IMR-90 (cell line): ENCODE measurements around the gene SRRD. TPM values are rescaled to one million over a fixed set of nuclear protein-coding genes. Genes with fewer than 3 reads are reported as not detected.
A peak's percentile ranks its signal among the peaks of the same experiment; 100 is the strongest.

Experiments
- ATAC-seq: fragments of 200-7000 bp; cut with Tn5 transposase; 2 replicates; pipeline ENCODE4 v1.9.1; 2020; ENCODE audit warnings: low read depth, mild to moderate bottlenecking, moderate library complexity
- BruUV-seq: library from RNA; stranded (reverse); fragments of 400-500 nt; replicated peaks from 2 replicates; lab custom pipeline; 2021; lab: Mats Ljungman, UMichigan
- CTCF ChIA-PET: fragments of 300-600 bp; formaldehyde crosslinking; extraction: SDS; loops from one replicate; lab custom pipeline; 2021; ENCODE audit warnings: antibody characterized with exemption; lab: Yijun Ruan, JAX
- POLR2A ChIA-PET: fragments of 300-600 bp; sonication (Branson Sonifier 250); formaldehyde crosslinking; loops from one replicate; lab custom pipeline; 2022; ENCODE audit warnings: antibody characterized with exemption; ENCODE audit not compliant: unreplicated experiment; lab: Charles Lee
- DNase-seq: peaks from one replicate; pipeline ENCODE4 v3.0.0; 2013
- H2AFZ ChIP-seq: replicated peaks from 2 replicates; pipeline ENCODE3; 2013; ENCODE audit warnings: low read length, mild to moderate bottlenecking; ENCODE audit not compliant: poor library complexity
- H2AK5ac ChIP-seq: 2 replicates; pipeline ENCODE4 v1.6.1; 2013; ENCODE audit warnings: low read depth, low read length, inconsistent platforms
- H2AK9ac ChIP-seq: replicated peaks from 2 replicates; pipeline ENCODE3; 2013; ENCODE audit warnings: mild to moderate bottlenecking, low read depth, low read length, moderate library complexity; ENCODE audit not compliant: poor library complexity
- H2BK120ac ChIP-seq: 2 replicates; pipeline ENCODE4 v1.6.1; 2013; ENCODE audit warnings: low read depth, low read length, inconsistent platforms
- H2BK15ac ChIP-seq: 3 replicates; pipeline ENCODE4 v1.6.1; 2013; ENCODE audit warnings: low read depth, low read length, inconsistent platforms
- H2BK20ac ChIP-seq: 2 replicates; pipeline ENCODE4 v1.6.1; 2013; ENCODE audit warnings: low read depth, mild to moderate bottlenecking, inconsistent platforms, low read length, moderate library complexity
- H2BK5ac ChIP-seq: 2 replicates; pipeline ENCODE4 v1.6.1; 2013; ENCODE audit warnings: mild to moderate bottlenecking, low read depth, low read length, inconsistent platforms; ENCODE audit not compliant: poor library complexity, severe bottlenecking
- H3K14ac ChIP-seq: replicated peaks from 2 replicates; pipeline ENCODE4 v1.6.1; 2013; ENCODE audit warnings: low read depth, low read length, inconsistent platforms
- H3K18ac ChIP-seq: 2 replicates; pipeline ENCODE4 v1.6.1; 2013; ENCODE audit warnings: low read depth, low read length, control low read depth
- H3K23ac ChIP-seq: 2 replicates; pipeline ENCODE4 v1.6.1; 2013; ENCODE audit warnings: low read depth, low read length, inconsistent platforms
- H3K27ac ChIP-seq: 2 replicates; pipeline ENCODE4 v1.5.1; 2013; ENCODE audit warnings: mild to moderate bottlenecking, control low read depth, low read length; ENCODE audit not compliant: insufficient read depth
- H3K27me3 ChIP-seq: 2 replicates; pipeline ENCODE4 v1.6.1; 2013; ENCODE audit warnings: low read length; ENCODE audit not compliant: control insufficient read depth, insufficient read depth
- H3K36me3 ChIP-seq: 2 replicates; pipeline ENCODE4 v1.6.1; 2013; ENCODE audit warnings: low read length, mixed read lengths; ENCODE audit not compliant: control insufficient read depth, insufficient read depth
- H3K4ac ChIP-seq: 2 replicates; pipeline ENCODE4 v1.6.1; 2013; ENCODE audit warnings: low read depth, low read length, inconsistent platforms
- H3K4me1 ChIP-seq: 2 replicates; pipeline ENCODE4 v1.6.1; 2013; ENCODE audit warnings: low read length, mixed read lengths; ENCODE audit not compliant: control insufficient read depth, insufficient read depth
- H3K4me2 ChIP-seq: 2 replicates; pipeline ENCODE4 v1.6.1; 2013; ENCODE audit warnings: low read depth, mild to moderate bottlenecking, control low read depth, low read length, moderate library complexity
- H3K4me3 ChIP-seq: 2 replicates; pipeline ENCODE4 v1.5.1; 2013; ENCODE audit warnings: low read depth, mild to moderate bottlenecking, control low read depth, low read length, moderate library complexity; ENCODE audit not compliant: insufficient read depth
- H3K56ac ChIP-seq: 2 replicates; pipeline ENCODE4 v1.6.1; 2013; ENCODE audit warnings: low read length, inconsistent platforms; ENCODE audit not compliant: insufficient read depth; ENCODE audit errors: extremely low read depth
- H3K79me1 ChIP-seq, 2 experiments: 2 replicates each; pipeline ENCODE4 v1.6.1; 2013; ENCODE audit warnings: low read length in 2 of 2, inconsistent platforms in 1 of 2, low read depth in 1 of 2
- H3K9ac ChIP-seq: 2 replicates; pipeline ENCODE4 v1.6.1; 2013; ENCODE audit warnings: low read depth, low read length, control low read depth
- H3K9me1 ChIP-seq: 2 replicates; pipeline ENCODE4 v1.6.1; 2013; ENCODE audit warnings: low read length, inconsistent platforms; ENCODE audit not compliant: insufficient read depth
- H3K9me3 ChIP-seq: 2 replicates; pipeline ENCODE4 v1.6.1; 2013; ENCODE audit warnings: low read length; ENCODE audit not compliant: control insufficient read depth, insufficient read depth
- H4K20me1 ChIP-seq: 2 replicates; pipeline ENCODE4 v1.6.1; 2013; ENCODE audit warnings: low read length, inconsistent platforms; ENCODE audit not compliant: insufficient read depth
- H4K5ac ChIP-seq: 2 replicates; pipeline ENCODE4 v1.6.1; 2013; ENCODE audit warnings: mild to moderate bottlenecking, low read depth, low read length, control low read depth
- H4K8ac ChIP-seq, 2 experiments: 2 replicates each; pipeline ENCODE4 v1.6.1; 2013; ENCODE audit warnings: low read depth in 2 of 2, low read length in 2 of 2, control low read depth in 1 of 2, inconsistent platforms in 1 of 2
- H4K91ac ChIP-seq: 2 replicates; pipeline ENCODE4 v1.6.1; 2013; ENCODE audit warnings: low read depth, low read length, inconsistent platforms; ENCODE audit not compliant: insufficient read depth
- MAFK ChIP-seq: IDR thresholded peaks from 2 replicates; pipeline ENCODE4 v1.6.1; 2012; ENCODE audit warnings: low read depth, low read length, improper control_type of control experiment
- RAD21 ChIP-seq: IDR thresholded peaks from 2 replicates; pipeline ENCODE4 v1.6.1; 2012; ENCODE audit warnings: low read length, improper control_type of control experiment
- WGBS, 2 experiments: methylation state at CpG; one replicate each; pipeline versions ENCODE4 v1.1.5 to v1.1.7; 2013; ENCODE audit warnings: missing lambda C conversion rate in 2 of 2; ENCODE audit not compliant: insufficient read length in 1 of 2; ENCODE audit errors: extremely low coverage in 2 of 2; 5-methylcytosine and 5-hydroxymethylcytosine counted together
- dilution Hi-C: fragments of 300-500 bp; cut with HindIII; formaldehyde crosslinking; loops from one replicate; pipeline ENCODE4 v1.14.3; 2018; ENCODE audit warnings: low sequenced_read_pairs; ENCODE audit not compliant: unreplicated experiment
- in situ Hi-C: fragments of 300-500 bp; cut with MboI; formaldehyde crosslinking; loops from 3 replicates; pipeline ENCODE4 v1.14.3; 2019; ENCODE audit warnings: low sequenced_read_pairs, inconsistent platforms, mixed read lengths
- intact Hi-C: fragments of 100-400 bp; cut with micrococcal nuclease; formaldehyde crosslinking; loops from 2 replicates; pipeline ENCODE4 v1.10.0; 2022
- polyA plus RNA-seq, 3 experiments: library from polyadenylated mRNA; depleted of rRNA; stranded (reverse); fragments of >200 nt; gene quantifications; 2 replicates each; pipeline ENCODE4 v1.2.3, GENCODE V29; 2012; ENCODE audit warnings: low replicate concordance in 1 of 3
- total RNA-seq: library from RNA; depleted of rRNA; stranded (reverse); fragments of >200 nt; gene quantifications from 2 replicates; pipeline ENCODE4 v1.2.3, GENCODE V29; 2012

SRRD gene
- total and polyA plus RNA-seq, 2 of the 4 experiments (the other 2 are of a cell fraction) = 18.3 to 24.0 TPM

DNA sequence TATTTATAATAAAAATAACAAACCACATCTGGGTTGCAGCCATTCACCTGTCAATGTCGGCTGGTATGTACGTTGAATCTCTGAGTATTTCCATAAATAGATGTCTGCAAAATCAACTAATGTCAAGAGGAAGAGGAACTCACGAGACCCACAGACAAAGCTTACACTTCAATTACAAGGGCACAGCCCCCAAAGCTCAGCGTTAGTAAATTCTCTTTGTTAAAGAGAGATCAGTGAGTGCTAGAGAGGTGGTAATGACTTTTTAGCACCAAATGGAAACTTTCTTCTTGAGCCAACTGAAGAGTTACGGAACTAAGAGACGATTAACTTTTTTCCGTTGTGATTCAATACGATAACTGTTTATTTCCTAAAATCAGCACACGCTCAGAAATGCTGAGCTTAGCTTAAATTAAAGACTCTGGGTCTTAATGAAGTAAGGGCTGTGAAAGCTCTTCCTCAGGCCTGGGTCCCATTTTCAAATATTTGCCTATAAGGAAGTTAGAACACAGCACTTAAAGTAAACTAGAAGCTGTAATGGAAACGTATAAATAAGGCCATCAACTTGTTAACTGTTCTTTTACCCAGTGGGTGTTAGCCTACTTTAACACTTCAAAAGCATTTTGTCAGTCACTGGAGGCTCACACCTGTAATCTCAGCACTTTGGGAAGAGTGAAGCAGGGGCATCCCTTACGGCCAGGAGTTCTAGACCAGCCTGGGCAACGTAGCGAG is 51.4 kb downstream of the SRRD start:
- Histone ChIP-seq H4K20me1 (0 out of 2 replicates have a peak, but pooled peaks cover 4% of the 10 kb centered on the region), H3K18ac (no peak overlapping the region), H2BK120ac (no peak overlapping the region), H3K23ac (no peak overlapping the region), H3K9me3 (no peaks in the 10 kb centered on the region), H3K56ac (no peak overlapping the region), H2AK9ac (no peak overlapping the region), H3K4me3 (no peak overlapping the region), H3K4me2 (no peak overlapping the region), H2AFZ (no peak overlapping the region), H3K79me1 (peaks cover 3 to 47% of the 10 kb centered on the region in 2 experiments), H4K5ac (no peak overlapping the region), H3K27ac (no peak overlapping the region), H3K9ac (no peak overlapping the region), H3K4ac (no peak overlapping the region), H2BK5ac (no peak overlapping the region), H4K91ac (no peak overlapping the region), H3K36me3 (peaks cover 20% of the 10 kb centered on the region), H3K14ac (no peak overlapping the region), H4K8ac (no peak overlapping the region; a peak in 1 of 4 replicates), H3K27me3 (no peaks in the 10 kb centered on the region), H2BK20ac (no peak overlapping the region), H2BK15ac (no peak overlapping the region), H3K4me1 (no peaks in the 10 kb centered on the region), H3K9me1 (no peaks in the 10 kb centered on the region; the same call in 1 of the 2 replicates), H2AK5ac (no peak overlapping the region)
- intact Hi-C loops = no loop called here
- ChIA-PET CTCF (no interaction called here), POLR2A (no interaction called here)
- dilution Hi-C loops = no loop called here
- in situ Hi-C loops = loop anchor here (10.0 kb wide), 1 partner anchor 60 kb away; the partner anchor contains the start of gene TPST2
- TF ChIP-seq MAFK (peak; percentile 84), RAD21 (no peak)
- ATAC-seq = no peak
- no CpG with 5 or more reads among the region's 13 CpGs for WGBS, 2 experiments
- no peak for DNase-seq
- BruUV-seq = no TSS peak
